T follicular helper cell (primary cell): ENCODE measurements around the gene KDM7A.
A peak's percentile ranks its signal among the peaks of the same experiment; 100 is the strongest.
"Not testable (repeated sequence)": the region's sequence is repeated elsewhere in the genome, so short reads cannot be mapped to it uniquely, and the experiment has no call there.

Experiments
- DNase-seq: peaks from one replicate; pipeline ENCODE4 v3.0.0-alpha.2; 2020; ENCODE audit warnings: low read depth
- total RNA-seq, 2 experiments: gene quantifications; one replicate each; lab custom pipeline; 2026; lab: John Stamatoyannopoulos, UW

KDM7A gene
- 81.7 to 266 reads per million in 2 experiments for total RNA-seq

GRCh38 chr7:140176811-140177702 lies at the start of gene KDM7A:
Gene KDM7A (minus strand): TSS chr7:140176983. CDS start chr7:140176937, 46 bp downstream.
- peak; percentile 81 for DNase-seq

- DNase-seq: no peak
Observed at GRCh38 chr7:140225562-140226249, 48.9 kb upstream of the KDM7A start.

GRCh38 chr7:140223515-140224221 lies 46.9 kb upstream of the KDM7A start:
- no peak for DNase-seq

GRCh38 chr7:140222814-140223213 lies 46.0 kb upstream of the KDM7A start:
- no peak for DNase-seq

- no peak for DNase-seq
Observed at GRCh38 chr7:140219672-140220524, 43.1 kb upstream of the KDM7A start.

- DNase-seq: no peak
Observed at GRCh38 chr7:140218656-140219055, 41.9 kb upstream of the KDM7A start.

GRCh38 chr7:140217750-140218501 lies 41.1 kb upstream of the KDM7A start:
- no peak for DNase-seq

- DNase-seq: no peak
Observed at GRCh38 chr7:140215281-140215680, 38.5 kb upstream of the KDM7A start.

- DNase-seq: no peak
Observed at GRCh38 chr7:140214075-140214684, 37.4 kb upstream of the KDM7A start.

- DNase-seq: no peak
Observed at GRCh38 chr7:140213684-140214074, 36.9 kb upstream of the KDM7A start.

- DNase-seq: no peak
Observed at GRCh38 chr7:140212100-140212881, 35.5 kb upstream of the KDM7A start.

GRCh38 chr7:140211698-140212097 lies 34.9 kb upstream of the KDM7A start:
- no peak for DNase-seq

- DNase-seq: no peak
Observed at GRCh38 chr7:140209866-140210609, 33.3 kb upstream of the KDM7A start.

- DNase-seq: no peak
Observed at GRCh38 chr7:140206616-140207389, 30.0 kb upstream of the KDM7A start.

GRCh38 chr7:140205600-140205999 lies 28.8 kb upstream of the KDM7A start:
- no peak for DNase-seq

- no peak for DNase-seq
Observed at GRCh38 chr7:140203556-140203955, 26.8 kb upstream of the KDM7A start.

GRCh38 chr7:140202942-140203341 lies 26.2 kb upstream of the KDM7A start:
- not testable (repeated sequence) for DNase-seq

- DNase-seq: no peak
Observed at GRCh38 chr7:140201393-140201792, 24.6 kb upstream of the KDM7A start.
